Fibroblast of lung (primary cell): ENCODE data around the gene TIMM44. TPM values are rescaled to one million over a fixed set of nuclear protein-coding genes. Genes with fewer than 3 reads are reported as not detected.

Source experiments
- DNase-seq, 2 donors: peaks; one replicate each; pipeline versions ENCODE4 v3.0.0 to v3.0.0-alpha.2; 2010; ENCODE audit warnings: low read depth in 2 of 2
- H2AFZ ChIP-seq: 2 replicates; pipeline ENCODE4 v1.5.1; 2012; ENCODE audit warnings: low read length, control low read depth, inconsistent platforms
- H3K27ac ChIP-seq: 2 replicates; pipeline ENCODE4 v1.5.1; 2011; ENCODE audit warnings: low read length, control low read depth; ENCODE audit not compliant: insufficient read depth
- H3K27me3 ChIP-seq: 2 replicates; pipeline ENCODE4 v1.5.1; 2011; ENCODE audit warnings: mild to moderate bottlenecking, low read length; ENCODE audit not compliant: control insufficient read depth, insufficient read depth
- H3K36me3 ChIP-seq: 2 replicates; pipeline ENCODE4 v1.5.1; 2011; ENCODE audit warnings: low read length; ENCODE audit not compliant: control insufficient read depth, insufficient read depth
- H3K4me1 ChIP-seq: 2 replicates; pipeline ENCODE4 v1.5.1; 2011; ENCODE audit warnings: low read length; ENCODE audit not compliant: control insufficient read depth, insufficient read depth; ENCODE audit errors: extremely low read depth
- H3K4me2 ChIP-seq: 2 replicates; pipeline ENCODE4 v1.5.1; 2011; ENCODE audit warnings: low read length, control low read depth; ENCODE audit not compliant: insufficient read depth; ENCODE audit errors: extremely low read depth
- H3K4me3 ChIP-seq, 4 experiments: fragments of 200-600 bp in 1 of 4; sonication (generic) in 1 of 4; replicated peaks in 1 of 4; 2 replicates each; pipeline ENCODE4 v1.5.1; 2011 to 2016; ENCODE audit warnings: low read length in 4 of 4, low read depth in 3 of 4, mild to moderate bottlenecking in 3 of 4, control low read depth in 2 of 4, inconsistent platforms in 1 of 4, mixed read lengths in 1 of 4; ENCODE audit not compliant: insufficient read depth in 1 of 4; ENCODE audit errors: control extremely low read depth in 1 of 4
- H3K79me2 ChIP-seq: 2 replicates; pipeline ENCODE4 v1.5.1; 2012; ENCODE audit warnings: mild to moderate bottlenecking, low read length, inconsistent platforms; ENCODE audit not compliant: control insufficient read depth, insufficient read depth
- H3K9ac ChIP-seq: 2 replicates; pipeline ENCODE4 v1.5.1; 2011; ENCODE audit warnings: mild to moderate bottlenecking, low read length, control low read depth; ENCODE audit not compliant: insufficient read depth
- H3K9me3 ChIP-seq: 2 replicates; pipeline ENCODE4 v1.5.1; 2012; ENCODE audit warnings: low read depth, low read length; ENCODE audit not compliant: control insufficient read depth, insufficient read depth
- H4K20me1 ChIP-seq: 2 replicates; pipeline ENCODE4 v1.5.1; 2011; ENCODE audit warnings: low read length; ENCODE audit not compliant: control insufficient read depth, insufficient read depth; ENCODE audit errors: extremely low read depth
- EZH2 ChIP-seq: IDR thresholded peaks from 2 replicates; pipeline ENCODE4 v1.5.1; 2012; ENCODE audit warnings: low read length, control low read depth, mild to moderate bottlenecking; ENCODE audit errors: missing control alignments
- polyA plus RNA-seq, 2 donors: library from polyadenylated mRNA; depleted of rRNA in 1 of 2; stranded (reverse) in 1 of 2; unstranded in 1 of 2; fragments of >200 nt; gene quantifications; 2 replicates each; pipeline ENCODE4 v1.2.1, GENCODE V29; 2011 to 2012; ENCODE audit warnings: missing spikeins in 1 of 2
- total RNA-seq: library from RNA; depleted of rRNA; stranded (reverse); fragments of >200 nt; gene quantifications from 2 replicates; pipeline ENCODE4 v1.2.1, GENCODE V29; 2014
- TF ChIP-seq, protein P1 (sequence below), 2 donors: IDR thresholded peaks in 1 of 2; conservative IDR thresholded peaks in 1 of 2; 1 replicate in 1 of 2; 2 replicates in 1 of 2; pipeline ENCODE4 v1.5.1; 2011 to 2012; ENCODE audit warnings: low read length in 2 of 2, control low read depth in 1 of 2, inconsistent platforms in 1 of 2, low read depth in 1 of 2, mild to moderate bottlenecking in 1 of 2

TIMM44 gene
- total and polyA plus RNA-seq, 2 donors (not counting 1 experiment from before 2014, with no cell fraction given): 29.5 to 56.1 TPM

- no peak overlapping the region for H3K27ac ChIP-seq
These were observed 42.5 kb downstream of the TIMM44 start for GRCh38 chr19:7900931-7901330.

DNA sequence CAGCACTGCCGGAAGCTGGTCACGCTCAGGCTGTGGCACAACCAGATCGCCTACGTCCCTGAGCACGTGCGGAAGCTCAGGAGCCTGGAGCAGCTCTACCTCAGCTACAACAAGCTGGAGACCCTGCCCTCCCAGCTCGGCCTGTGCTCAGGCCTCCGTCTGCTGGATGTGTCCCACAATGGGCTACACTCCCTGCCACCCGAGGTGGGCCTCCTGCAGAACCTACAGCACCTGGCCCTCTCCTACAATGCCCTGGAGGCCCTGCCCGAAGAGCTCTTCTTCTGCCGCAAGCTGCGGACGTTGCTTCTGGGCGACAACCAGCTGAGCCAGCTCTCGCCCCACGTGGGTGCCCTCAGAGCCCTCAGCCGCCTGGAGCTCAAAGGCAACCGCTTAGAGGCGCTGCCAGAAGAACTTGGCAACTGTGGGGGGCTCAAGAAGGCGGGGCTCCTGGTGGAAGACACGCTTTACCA, 43.0 kb downstream of the TIMM44 start:
- no peak for TF ChIP-seq EZH2
- TF ChIP-seq, protein P1, sequence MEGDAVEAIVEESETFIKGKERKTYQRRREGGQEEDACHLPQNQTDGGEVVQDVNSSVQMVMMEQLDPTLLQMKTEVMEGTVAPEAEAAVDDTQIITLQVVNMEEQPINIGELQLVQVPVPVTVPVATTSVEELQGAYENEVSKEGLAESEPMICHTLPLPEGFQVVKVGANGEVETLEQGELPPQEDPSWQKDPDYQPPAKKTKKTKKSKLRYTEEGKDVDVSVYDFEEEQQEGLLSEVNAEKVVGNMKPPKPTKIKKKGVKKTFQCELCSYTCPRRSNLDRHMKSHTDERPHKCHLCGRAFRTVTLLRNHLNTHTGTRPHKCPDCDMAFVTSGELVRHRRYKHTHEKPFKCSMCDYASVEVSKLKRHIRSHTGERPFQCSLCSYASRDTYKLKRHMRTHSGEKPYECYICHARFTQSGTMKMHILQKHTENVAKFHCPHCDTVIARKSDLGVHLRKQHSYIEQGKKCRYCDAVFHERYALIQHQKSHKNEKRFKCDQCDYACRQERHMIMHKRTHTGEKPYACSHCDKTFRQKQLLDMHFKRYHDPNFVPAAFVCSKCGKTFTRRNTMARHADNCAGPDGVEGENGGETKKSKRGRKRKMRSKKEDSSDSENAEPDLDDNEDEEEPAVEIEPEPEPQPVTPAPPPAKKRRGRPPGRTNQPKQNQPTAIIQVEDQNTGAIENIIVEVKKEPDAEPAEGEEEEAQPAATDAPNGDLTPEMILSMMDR (conservative IDR thresholded peaks at IDR 0.05 in 1 of 2, IDR thresholded peaks at IDR 0.05 in 1 of 2; ENCODE audit: low read depth in 1 of 2, low read length in 2 of 2): no peak

More at GRCh38 chr19:7900931-7901330, 42.5 kb downstream of the TIMM44 start:
- Histone ChIP-seq H3K79me2 (peaks cover 19% of the 10 kb centered on the region), H3K4me2 (no peak overlapping the region), H3K4me1 (peaks cover 6% of the 10 kb centered on the region), H2AFZ (no peak overlapping the region), H3K4me3 (no peak overlapping the region), H3K9me3 (no peaks in the 10 kb centered on the region), H3K27me3 (no peaks in the 10 kb centered on the region), H3K36me3 (peaks cover 2% of the 10 kb centered on the region), H4K20me1 (no peaks in the 10 kb centered on the region), H3K9ac (no peak overlapping the region)
- no peak for DNase-seq
- TF ChIP-seq, protein P1 (conservative IDR thresholded peaks at IDR 0.05 in 1 of 2, IDR thresholded peaks at IDR 0.05 in 1 of 2; ENCODE audit: low read depth in 1 of 2, low read length in 2 of 2): no peak
- no peak for TF ChIP-seq EZH2

DNA sequence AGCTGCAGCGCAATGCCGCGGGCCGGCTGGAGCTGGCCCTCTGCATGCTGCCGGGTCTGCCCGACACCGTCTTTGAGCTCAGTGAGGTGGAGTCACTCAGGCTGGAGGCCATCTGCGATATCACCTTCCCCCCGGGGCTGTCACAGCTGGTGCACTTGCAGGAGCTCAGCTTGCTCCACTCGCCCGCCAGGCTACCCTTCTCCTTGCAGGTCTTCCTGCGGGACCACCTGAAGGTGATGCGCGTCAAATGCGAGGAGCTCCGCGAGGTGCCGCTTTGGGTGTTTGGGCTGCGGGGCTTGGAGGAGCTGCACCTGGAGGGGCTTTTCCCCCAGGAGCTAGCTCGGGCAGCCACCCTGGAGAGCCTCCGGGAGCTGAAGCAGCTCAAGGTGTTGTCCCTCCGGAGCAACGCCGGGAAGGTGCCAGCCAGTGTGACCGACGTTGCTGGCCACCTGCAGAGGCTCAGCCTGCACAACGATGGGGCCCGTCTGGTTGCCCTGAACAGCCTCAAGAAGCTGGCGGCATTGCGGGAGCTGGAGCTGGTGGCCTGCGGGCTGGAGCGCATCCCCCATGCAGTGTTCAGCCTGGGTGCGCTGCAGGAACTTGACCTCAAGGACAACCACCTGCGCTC, 43.6 kb downstream of the TIMM44 start:
- Histone ChIP-seq H4K20me1 (no peaks in the 10 kb centered on the region), H2AFZ (no peak overlapping the region), H3K27ac (no peak overlapping the region), H3K4me2 (no peak overlapping the region), H3K9ac (no peak overlapping the region), H3K79me2 (peaks cover 9% of the 10 kb centered on the region), H3K4me1 (peaks cover 3% of the 10 kb centered on the region), H3K27me3 (no peaks in the 10 kb centered on the region), H3K4me3 (no peak overlapping the region), H3K9me3 (no peaks in the 10 kb centered on the region), H3K36me3 (peaks cover 2% of the 10 kb centered on the region)
- DNase-seq: no peak
- TF ChIP-seq, protein P1 (conservative IDR thresholded peaks at IDR 0.05 in 1 of 2, IDR thresholded peaks at IDR 0.05 in 1 of 2; ENCODE audit: low read depth in 1 of 2, low read length in 2 of 2): no peak
- TF ChIP-seq EZH2: no peak

More for the DNA sequence above, 43.0 kb downstream of the TIMM44 start:
- no peaks in the 10 kb centered on the region for H3K9me3 ChIP-seq
- no peak overlapping the region for H3K27ac ChIP-seq
- H2AFZ ChIP-seq: no peak overlapping the region
- no peak for DNase-seq
- no peak overlapping the region for H3K4me2 ChIP-seq
- H3K4me3 ChIP-seq: no peak overlapping the region
- peaks cover 6% of the 10 kb centered on the region for H3K4me1 ChIP-seq
- no peak overlapping the region for H3K9ac ChIP-seq
- no peaks in the 10 kb centered on the region for H3K27me3 ChIP-seq
- peaks cover 2% of the 10 kb centered on the region for H3K36me3 ChIP-seq
- H4K20me1 ChIP-seq: no peaks in the 10 kb centered on the region
- H3K79me2 ChIP-seq: peaks cover 14% of the 10 kb centered on the region
